Trophoblast cell (in vitro differentiated cells and primary cell): ENCODE results near the gene KCNQ1OT1.
A peak's percentile ranks its signal among the peaks of the same experiment; 100 is the strongest.

Experiments
- DNase-seq, 2 donors: peaks; one replicate each; pipeline ENCODE4 v3.0.0-alpha.2; 2016
- H2AFZ ChIP-seq: 2 replicates; pipeline ENCODE4 v1.6.1; 2013; ENCODE audit warnings: low read length, moderate library complexity, mild to moderate bottlenecking; ENCODE audit not compliant: insufficient read depth, poor library complexity
- H2AK5ac ChIP-seq: 2 replicates; pipeline ENCODE4 v1.6.1; 2013; ENCODE audit warnings: mild to moderate bottlenecking, low read length
- H2BK120ac ChIP-seq: 2 replicates; pipeline ENCODE4 v1.6.1; 2013; ENCODE audit warnings: low read length, mild to moderate bottlenecking, moderate library complexity; ENCODE audit not compliant: insufficient read depth, poor library complexity
- H2BK12ac ChIP-seq: 2 replicates; pipeline ENCODE4 v1.6.1; 2013; ENCODE audit warnings: mild to moderate bottlenecking, low read length, moderate library complexity
- H2BK5ac ChIP-seq: 2 replicates; pipeline ENCODE4 v1.6.1; 2013; ENCODE audit warnings: low read length, low read depth, moderate library complexity, mild to moderate bottlenecking; ENCODE audit not compliant: poor library complexity
- H3K14ac ChIP-seq: 2 replicates; pipeline ENCODE4 v1.6.1; 2013; ENCODE audit warnings: mild to moderate bottlenecking, low read length
- H3K18ac ChIP-seq: 2 replicates; pipeline ENCODE4 v1.6.1; 2013; ENCODE audit warnings: mild to moderate bottlenecking, low read length
- H3K23ac ChIP-seq: 2 replicates; pipeline ENCODE4 v1.6.1; 2013; ENCODE audit warnings: low read length
- H3K27ac ChIP-seq: 2 replicates; pipeline ENCODE4 v1.5.1; 2013; ENCODE audit warnings: low read depth, mild to moderate bottlenecking, inconsistent platforms, low read length, moderate library complexity
- H3K27me3 ChIP-seq: 2 replicates; pipeline ENCODE4 v1.6.1; 2013; ENCODE audit warnings: inconsistent platforms, mild to moderate bottlenecking, low read length, moderate library complexity; ENCODE audit not compliant: insufficient read depth
- H3K36me3 ChIP-seq, 2 experiments: 1 replicate in 1 of 2; 2 replicates in 1 of 2; pipeline ENCODE4 v1.6.1; 2013; ENCODE audit warnings: low read length in 2 of 2, mild to moderate bottlenecking in 2 of 2, moderate library complexity in 1 of 2; ENCODE audit not compliant: insufficient read depth in 2 of 2, control insufficient read depth in 1 of 2
- H3K4ac ChIP-seq: 2 replicates; pipeline ENCODE4 v1.6.1; 2013; ENCODE audit warnings: low read depth, mild to moderate bottlenecking, low read length, moderate library complexity
- H3K4me1 ChIP-seq, 2 experiments: 1 replicate in 1 of 2; 2 replicates in 1 of 2; pipeline ENCODE4 v1.6.1; 2013; ENCODE audit warnings: low read length in 2 of 2, mild to moderate bottlenecking in 2 of 2, moderate library complexity in 1 of 2; ENCODE audit not compliant: insufficient read depth in 2 of 2, control insufficient read depth in 1 of 2
- H3K4me2 ChIP-seq: 2 replicates; pipeline ENCODE4 v1.6.1; 2013; ENCODE audit warnings: inconsistent platforms, mild to moderate bottlenecking, low read length, moderate library complexity
- H3K4me3 ChIP-seq: 2 replicates; pipeline ENCODE4 v1.5.1; 2013; ENCODE audit warnings: mild to moderate bottlenecking, low read depth, low read length, inconsistent platforms
- H3K79me1 ChIP-seq: one replicate; pipeline ENCODE4 v1.6.1; 2013; ENCODE audit warnings: low read length
- H3K79me2 ChIP-seq: 2 replicates; pipeline ENCODE4 v1.6.1; 2013; ENCODE audit warnings: low read length, mild to moderate bottlenecking; ENCODE audit not compliant: control insufficient read depth, insufficient read depth, poor library complexity
- H3K9ac ChIP-seq: 2 replicates; pipeline ENCODE4 v1.6.1; 2013; ENCODE audit warnings: mild to moderate bottlenecking, low read length
- H3K9me3 ChIP-seq: 2 replicates; pipeline ENCODE4 v1.6.1; 2013; ENCODE audit warnings: low read depth, mild to moderate bottlenecking, control low read depth, inconsistent platforms, low read length; ENCODE audit not compliant: insufficient read depth
- H4K12ac ChIP-seq: 2 replicates; pipeline ENCODE4 v1.6.1; 2013; ENCODE audit warnings: low read depth, mild to moderate bottlenecking, low read length, moderate library complexity
- H4K8ac ChIP-seq: 2 replicates; pipeline ENCODE4 v1.6.1; 2013; ENCODE audit warnings: low read depth, mild to moderate bottlenecking, low read length, moderate library complexity
- H4K91ac ChIP-seq: one replicate; pipeline ENCODE4 v1.6.1; 2013; ENCODE audit warnings: low read depth, mild to moderate bottlenecking, low read length, moderate library complexity
- WGBS: extraction: QIAGEN DNeasy Blood & Tissue Kit; methylation state at CpG from one replicate; pipeline ENCODE4 v1.1.7; 2013; ENCODE audit warnings: missing lambda C conversion rate; ENCODE audit not compliant: insufficient read length, insufficient coverage; ENCODE audit errors: extremely low coverage; 5-methylcytosine and 5-hydroxymethylcytosine counted together

KCNQ1OT1 gene

GRCh38 chr11:2711161-2711560 lies 11.4 kb upstream of the KCNQ1OT1 start:
- no CpG with 5 or more reads among the region's 6 CpGs for WGBS
- no peak overlapping the region for H2AFZ ChIP-seq
- H3K36me3 ChIP-seq, result no peaks in the 10 kb centered on the region

GRCh38 chr11:2709429-2709828 lies 9.6 kb upstream of the KCNQ1OT1 start:
- H3K27me3 ChIP-seq, result peaks cover 2% of the 10 kb centered on the region
- DNase-seq, result no peak
- no peaks in the 10 kb centered on the region for H3K79me2 ChIP-seq
- no peaks in the 10 kb centered on the region for H3K79me1 ChIP-seq
- H3K36me3 ChIP-seq, result no peaks in the 10 kb centered on the region
- no peak overlapping the region for H4K12ac ChIP-seq
- H2AFZ ChIP-seq, result no peak overlapping the region
- H3K4me3 ChIP-seq, result no peak overlapping the region
- no peak overlapping the region for H3K9ac ChIP-seq
- H2BK12ac ChIP-seq, result no peak overlapping the region
- H2BK120ac ChIP-seq, result no peak overlapping the region
- H3K23ac ChIP-seq, result no peak overlapping the region
- H3K9me3 ChIP-seq, result peaks cover 8% of the 10 kb centered on the region
- peak overlapping the region; percentile 46 for H3K4me2 ChIP-seq
- peak overlapping the region; percentile 85 for H3K27ac ChIP-seq
- H2BK5ac ChIP-seq, result no peak overlapping the region
- peaks cover 7 to 9% of the 10 kb centered on the region in 2 experiments for H3K4me1 ChIP-seq
- no peak overlapping the region for H4K8ac ChIP-seq
- H3K14ac ChIP-seq, result no peak overlapping the region
- no peak overlapping the region for H3K18ac ChIP-seq
- no peak overlapping the region for H3K4ac ChIP-seq
- WGBS, result no CpG with 5 or more reads among the region's 8 CpGs
- no peak overlapping the region for H2AK5ac ChIP-seq
- no peak overlapping the region for H4K91ac ChIP-seq

More at GRCh38 chr11:2711161-2711560, 11.4 kb upstream of the KCNQ1OT1 start:
- H2BK5ac ChIP-seq, result no peak overlapping the region
- no peak overlapping the region for H2AK5ac ChIP-seq
- peaks cover 6% of the 10 kb centered on the region for H3K9me3 ChIP-seq
- H4K91ac ChIP-seq, result no peak overlapping the region
- peak overlapping the region; percentile 51 for H3K4me3 ChIP-seq
- H2BK12ac ChIP-seq, result no peak overlapping the region
- no peak overlapping the region for H3K18ac ChIP-seq
- H3K79me2 ChIP-seq, result no peaks in the 10 kb centered on the region
- H3K27me3 ChIP-seq, result peaks cover 2% of the 10 kb centered on the region
- no peak overlapping the region for H4K8ac ChIP-seq
- no peak overlapping the region for H3K23ac ChIP-seq
- H2BK120ac ChIP-seq, result no peak overlapping the region
- H3K4me1 ChIP-seq, result peaks cover 7 to 9% of the 10 kb centered on the region in 2 experiments
- no peak for DNase-seq
- H3K14ac ChIP-seq, result no peak overlapping the region
- H4K12ac ChIP-seq, result no peak overlapping the region
- no peak overlapping the region for H3K27ac ChIP-seq
- H3K4ac ChIP-seq, result no peak overlapping the region
- H3K4me2 ChIP-seq, result no peak overlapping the region
- H3K9ac ChIP-seq, result no peak overlapping the region
- no peaks in the 10 kb centered on the region for H3K79me1 ChIP-seq

GRCh38 chr11:2708757-2709281 lies 9.0 kb upstream of the KCNQ1OT1 start:
- no peak overlapping the region for H2BK120ac ChIP-seq
- no peak overlapping the region for H3K18ac ChIP-seq
- H3K4me2 ChIP-seq, result peak overlapping the region; percentile 46
- no peak overlapping the region for H3K9ac ChIP-seq
- H3K36me3 ChIP-seq, result no peaks in the 10 kb centered on the region
- no peak overlapping the region for H4K12ac ChIP-seq
- no peak overlapping the region for H3K23ac ChIP-seq
- no peak overlapping the region for H3K4ac ChIP-seq
- no peak overlapping the region for H3K4me3 ChIP-seq
- peak overlapping the region; percentile 53 for H2BK5ac ChIP-seq
- H3K27me3 ChIP-seq, result peaks cover 2% of the 10 kb centered on the region
- WGBS, result no CpG with 5 or more reads among the region's 14 CpGs
- no peak overlapping the region for H4K8ac ChIP-seq
- no peak overlapping the region for H2AFZ ChIP-seq
- DNase-seq, result no peak
- H3K4me1 ChIP-seq, result peaks cover 9 to 12% of the 10 kb centered on the region in 2 experiments
- no peaks in the 10 kb centered on the region for H3K79me1 ChIP-seq
- no peaks in the 10 kb centered on the region for H3K79me2 ChIP-seq
- H4K91ac ChIP-seq, result peak overlapping the region; percentile 49
- no peak overlapping the region for H2AK5ac ChIP-seq
- H3K9me3 ChIP-seq, result peaks cover 8% of the 10 kb centered on the region
- peak overlapping the region; percentile 22 for H3K14ac ChIP-seq
- H3K27ac ChIP-seq, result peak overlapping the region; percentile 85
- peak overlapping the region; percentile 87 for H2BK12ac ChIP-seq

GRCh38 chr11:2708151-2708581 lies 8.4 kb upstream of the KCNQ1OT1 start:
- Histone ChIP-seq H3K14ac (no peak overlapping the region), H3K79me2 (no peaks in the 10 kb centered on the region), H3K23ac (no peak overlapping the region), H3K27me3 (peaks cover 2% of the 10 kb centered on the region), H3K36me3 (no peaks in the 10 kb centered on the region), H3K27ac (no peak overlapping the region), H2BK12ac (peak overlapping the region; percentile 87), H3K4me1 (peaks cover 16 to 19% of the 10 kb centered on the region in 2 experiments), H3K9ac (no peak overlapping the region), H4K91ac (peak overlapping the region; percentile 49), H3K4ac (no peak overlapping the region), H4K8ac (peak overlapping the region; percentile 10), H4K12ac (no peak overlapping the region), H2AFZ (no peak overlapping the region), H3K79me1 (no peaks in the 10 kb centered on the region), H2AK5ac (peak overlapping the region; percentile 36), H3K4me3 (no peak overlapping the region), H3K18ac (no peak overlapping the region), H2BK120ac (peak overlapping the region; percentile 40), H3K4me2 (no peak overlapping the region), H2BK5ac (peak overlapping the region; percentile 26), H3K9me3 (peaks cover 8% of the 10 kb centered on the region)
- WGBS, result no CpG with 5 or more reads among the region's 11 CpGs
- no peak for DNase-seq
